Measurements from ENCODE around the gene SLC22A23.

- no peak for TF ChIP-seq GATA2 (IDR thresholded peaks at IDR 0.05; ENCODE audit: low read depth, low read length)
- no peak for TF ChIP-seq GATA3 (IDR thresholded peaks at IDR 0.05; ENCODE audit: low read depth, low read length)
Measured at GRCh38 chr6:3421143-3421542, 35.7 kb downstream of the SLC22A23 start.
